ENCODE data around the gene NOL7. TPM values are rescaled to one million over a fixed set of nuclear protein-coding genes. Genes with fewer than 3 reads are reported as not detected.

Gene NOL7
- total and polyA plus RNA-seq, 2 of the 13 experiments (the other 11 are each of a cell fraction or from before 2014, with no cell fraction given) = 37.8 to 186 TPM

- TF ChIP-seq ZGPAT (CRISPR knock-in tag; IDR thresholded peaks at IDR 0.05) (peak; percentile 99), ATF1 (CRISPR knock-in tag; IDR thresholded peaks at IDR 0.05) (peak; percentile 85), XRCC5 (optimal IDR thresholded peaks at IDR 0.05; ENCODE audit: low read length) (peak; percentile 21), ZNF382 (CRISPR knock-in tag; IDR thresholded peaks at IDR 0.05; ENCODE audit: borderline replicate concordance) (no peak), AFF4 (CRISPR knock-in tag; IDR thresholded peaks at IDR 0.05) (no peak), ZBED4 (CRISPR knock-in tag; IDR thresholded peaks at IDR 0.05; ENCODE audit: borderline replicate concordance) (no peak), ZNF235 (CRISPR knock-in tag; IDR thresholded peaks at IDR 0.05; ENCODE audit: borderline replicate concordance) (no peak), CREM (IDR thresholded peaks at IDR 0.05) (peak; percentile 97), CREM (CRISPR knock-in tag; IDR thresholded peaks at IDR 0.05) (no peak), ATF7-NPFF (CRISPR knock-in tag; IDR thresholded peaks at IDR 0.05; ENCODE audit: low read depth) (peak; percentile 35; the same call in 1 of the 2 replicates), TCF7L2 (IDR thresholded peaks at IDR 0.05; ENCODE audit: low read depth, low read length) (peak; percentile 99), KLF13 (CRISPR knock-in tag; IDR thresholded peaks at IDR 0.05) (no peak), CAMTA2 (CRISPR knock-in tag; IDR thresholded peaks at IDR 0.05; ENCODE audit: borderline replicate concordance) (no peak), MTA3 (CRISPR knock-in tag; IDR thresholded peaks at IDR 0.05) (no peak), ZNF75D (CRISPR knock-in tag; IDR thresholded peaks at IDR 0.05; ENCODE audit: borderline replicate concordance) (no peak), ZNF678 (CRISPR knock-in tag; IDR thresholded peaks at IDR 0.05) (no peak)
- TF ChIP-seq, protein P1, sequence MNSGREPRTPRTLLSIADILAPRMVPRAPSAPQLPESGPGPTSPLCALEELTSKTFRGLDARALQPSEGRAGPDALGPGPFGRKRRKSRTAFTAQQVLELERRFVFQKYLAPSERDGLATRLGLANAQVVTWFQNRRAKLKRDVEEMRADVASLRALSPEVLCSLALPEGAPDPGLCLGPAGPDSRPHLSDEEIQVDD (CRISPR knock-in tag; IDR thresholded peaks at IDR 0.05; ENCODE audit: borderline replicate concordance) = no peak
These were observed 10.4 kb upstream of the NOL7 start (continued) for GRCh38 chr6:13604546-13605416.
